DMS53 treated with DMSO at 0.1 percent for 48 hours (cell line): Measurements from ENCODE around the gene MAFF.

Experiments used
- DNase-seq: peaks from one replicate; lab custom pipeline; 2025; ENCODE audit not compliant: unreplicated experiment; lab: John Stamatoyannopoulos, UW

The MAFF gene

DNA sequence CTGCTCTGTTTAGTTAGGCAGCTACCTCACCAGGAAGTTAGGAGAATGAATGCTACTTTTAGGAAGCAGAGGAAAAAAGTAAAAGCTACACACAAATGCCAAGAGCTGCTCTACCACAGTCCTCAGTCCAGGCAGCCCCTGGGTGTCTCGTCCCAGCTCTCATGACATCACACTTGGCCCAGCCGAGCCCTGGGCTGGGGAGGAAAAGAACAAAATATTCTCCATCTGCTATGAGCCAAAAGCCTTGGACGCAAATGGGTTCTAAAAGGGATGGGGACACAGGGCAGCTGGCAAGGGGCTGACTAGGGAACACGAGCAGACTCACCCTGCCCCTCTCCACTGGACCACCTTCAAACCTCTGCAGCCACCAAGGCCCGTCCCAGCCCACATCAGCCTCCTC lies 44.9 kb downstream of the MAFF start:
- DNase-seq: no peak

GRCh38 chr22:38247713-38248112 lies 45.9 kb downstream of the MAFF start:
- DNase-seq: no peak

DNA sequence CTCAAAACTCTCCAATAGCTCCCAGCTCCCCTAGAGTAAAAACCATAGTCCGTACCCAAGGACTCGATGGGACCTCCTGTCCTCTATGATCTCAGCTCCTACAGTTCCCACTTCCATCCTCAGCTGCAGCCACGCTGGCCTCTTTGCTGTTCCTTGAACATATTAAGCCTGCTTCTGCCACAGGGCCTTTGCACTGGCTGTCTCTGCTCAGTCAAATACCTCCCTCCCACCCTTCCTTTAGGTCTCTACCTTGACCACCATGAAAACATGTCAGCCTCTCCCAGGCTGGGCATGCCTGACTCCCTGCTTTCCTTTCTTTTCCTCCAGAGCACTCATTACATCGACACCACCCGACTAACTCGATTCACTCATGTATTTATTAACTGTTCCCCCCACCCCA lies 46.5 kb downstream of the MAFF start:
- DNase-seq: no peak

GRCh38 chr22:38249301-38249700 lies 47.5 kb downstream of the MAFF start:
- DNase-seq: no peak

DNA sequence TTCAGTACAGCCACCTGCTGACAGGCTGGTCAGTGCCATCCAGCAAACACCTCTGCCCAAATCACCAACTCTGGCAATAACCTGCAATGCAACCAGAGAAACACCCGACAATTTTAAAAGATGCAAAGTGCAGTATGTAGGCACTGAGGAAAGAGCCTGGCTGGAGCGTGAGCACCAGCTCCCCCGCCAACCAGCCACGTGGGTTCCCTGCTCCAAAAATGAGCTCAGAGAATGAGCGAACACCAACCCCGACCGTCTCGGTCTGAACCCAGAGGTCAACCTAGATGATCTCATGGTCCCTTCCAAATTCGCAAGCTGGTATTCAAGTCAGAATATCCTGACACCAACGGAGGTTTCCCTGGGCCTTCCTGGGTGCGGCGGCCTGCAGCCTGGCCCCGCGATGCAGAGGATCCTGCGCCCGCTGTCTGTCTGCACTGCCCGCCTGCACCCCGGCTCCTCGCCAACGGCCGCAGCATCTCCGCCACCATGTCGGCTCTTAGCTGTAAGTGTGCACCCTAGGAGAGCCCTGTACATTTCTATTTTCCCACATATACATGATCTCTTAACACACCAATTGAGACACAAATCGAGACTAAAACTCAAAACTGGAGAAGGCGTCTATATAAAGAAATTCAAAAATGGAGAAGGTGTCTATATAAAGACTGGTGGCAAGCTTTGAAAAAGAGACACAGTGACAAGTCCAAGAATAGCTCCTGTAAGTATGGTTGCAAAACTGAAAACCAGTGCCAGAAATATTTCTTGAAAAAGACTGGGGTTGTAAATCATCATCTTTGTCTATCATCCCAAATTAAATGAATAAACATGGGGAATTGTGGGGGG lies 48.2 kb downstream of the MAFF start:
- no peak for DNase-seq

DNA sequence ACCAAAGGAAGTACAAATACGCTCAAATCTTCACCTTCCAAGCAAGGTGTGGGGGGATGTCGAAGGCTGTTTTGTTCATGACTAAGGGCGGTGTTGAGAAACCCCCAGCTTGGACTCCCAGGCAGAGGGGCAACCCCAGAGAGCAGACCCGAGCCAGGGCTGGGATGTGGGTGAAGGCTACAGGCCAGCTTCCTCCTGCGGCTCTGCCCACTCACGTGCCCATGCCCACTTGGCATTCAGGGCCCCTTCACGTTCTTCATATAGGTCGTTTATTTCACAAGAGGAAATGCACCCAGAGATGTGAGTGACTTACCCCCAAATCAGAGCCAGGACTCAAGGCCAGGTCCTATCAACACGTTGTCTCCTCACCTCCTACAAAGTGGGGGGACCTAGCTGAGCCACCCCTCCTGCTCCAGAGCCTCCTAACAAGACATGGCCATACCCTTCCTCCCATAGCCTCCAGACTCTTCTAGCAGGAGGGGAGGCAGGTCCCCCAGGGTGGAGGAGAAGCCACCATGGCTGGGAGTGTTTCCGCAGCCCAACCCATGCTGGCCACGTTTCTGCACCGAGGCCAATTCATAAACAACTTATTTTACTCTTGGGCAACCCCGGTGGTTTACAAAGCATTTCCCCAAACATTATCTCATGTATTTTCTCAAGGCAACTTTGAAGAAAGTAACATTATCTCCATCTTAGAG lies 49.0 kb downstream of the MAFF start:
- DNase-seq: no peak

DNA sequence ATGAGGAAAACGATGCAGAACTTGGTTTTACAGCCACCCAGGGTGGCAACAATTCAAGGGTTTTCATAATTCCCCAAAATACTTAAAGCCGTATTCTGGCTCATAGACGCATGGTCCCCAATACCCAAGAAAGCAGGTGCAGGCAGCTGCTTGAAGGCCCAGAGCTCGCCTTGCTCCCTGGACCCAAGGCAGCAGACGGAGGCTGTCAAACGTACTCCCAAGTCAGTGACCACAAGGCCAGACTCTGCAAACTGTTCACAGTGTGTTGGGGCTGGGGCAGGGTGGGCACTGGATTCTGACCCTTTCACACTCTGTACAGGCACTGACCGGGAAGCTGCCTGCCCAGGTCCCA lies 49.5 kb downstream of the MAFF start:
- no peak for DNase-seq

GRCh38 chr22:38255697-38256096 lies 53.9 kb downstream of the MAFF start:
- no peak for DNase-seq

GRCh38 chr22:38257181-38257580 lies 55.4 kb downstream of the MAFF start:
- no peak for DNase-seq

DNA sequence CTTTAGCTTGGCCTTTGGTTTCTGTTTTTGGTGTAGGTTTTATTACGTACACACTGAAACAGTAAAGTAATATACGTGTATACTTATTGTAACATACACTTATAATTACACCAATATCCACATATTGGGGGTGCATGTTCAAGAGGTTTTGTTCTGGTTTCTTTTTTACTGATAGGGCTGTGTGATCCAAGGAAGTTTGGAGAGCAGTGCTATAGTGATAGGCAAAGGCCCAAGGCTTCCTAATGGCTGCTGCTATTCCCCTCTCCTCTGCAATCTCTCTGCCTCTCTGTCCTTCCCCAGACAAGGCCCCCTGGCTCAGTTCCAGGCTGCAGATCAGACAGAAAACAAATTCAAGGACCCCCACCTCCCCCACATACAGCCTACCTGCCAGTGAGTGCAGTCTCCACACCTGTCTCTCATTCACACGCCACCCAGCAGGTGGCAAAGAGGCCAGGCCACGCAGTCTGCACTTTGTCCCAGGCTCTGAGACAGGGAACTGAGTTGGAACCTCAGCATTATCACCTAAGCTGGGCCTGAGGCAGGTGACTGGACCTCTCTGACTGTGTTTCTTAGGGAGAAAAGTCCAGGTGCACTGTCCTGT lies 56.0 kb downstream of the MAFF start:
- peak; percentile 44 for DNase-seq

- DNase-seq: no peak
These were observed 57.1 kb downstream of the MAFF start for GRCh38 chr22:38258895-38259294.

- no peak for DNase-seq
These were observed 57.6 kb downstream of the MAFF start for GRCh38 chr22:38259370-38259769.

GRCh38 chr22:38260761-38261681 lies 59.2 kb downstream of the MAFF start:
- DNase-seq: no peak

DNA sequence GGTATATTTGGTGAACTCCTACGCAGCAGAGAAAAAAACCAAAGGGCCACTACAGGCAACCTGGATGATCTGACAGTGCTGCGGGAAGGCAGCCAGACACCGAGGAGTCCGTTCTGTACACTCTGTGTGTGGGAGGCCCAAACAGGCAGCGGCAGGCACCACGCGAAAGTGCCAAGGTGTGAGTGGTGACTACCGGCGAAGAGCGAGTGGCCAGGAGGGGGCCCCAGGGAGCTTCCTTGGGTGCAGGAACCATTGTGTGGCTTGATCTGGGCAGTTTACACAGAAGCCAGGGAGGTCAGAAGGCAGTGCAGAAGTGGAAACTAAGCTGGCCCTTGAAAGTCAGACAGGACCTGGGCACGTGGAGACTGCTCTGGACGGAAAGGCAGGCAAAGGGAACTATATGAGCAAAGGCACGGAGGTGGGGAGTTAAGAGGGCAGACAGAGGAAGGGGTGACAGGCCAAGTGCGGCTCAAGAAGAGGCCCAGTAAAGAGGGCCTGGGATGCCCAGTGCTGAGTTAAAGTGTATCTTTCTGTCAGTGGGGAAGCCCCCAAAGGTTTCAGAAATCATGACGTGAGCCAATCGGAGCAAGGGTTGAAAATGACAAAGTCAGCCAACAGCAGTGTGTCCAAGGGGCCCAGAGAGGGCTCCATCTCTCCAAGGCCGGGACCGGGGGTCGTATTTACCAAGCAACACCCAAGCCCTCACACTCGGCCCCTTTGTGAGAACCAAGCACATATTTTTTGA lies 60.4 kb downstream of the MAFF start:
- DNase-seq: no peak

GRCh38 chr22:38264322-38264843 lies 62.6 kb downstream of the MAFF start:
- no peak for DNase-seq
